HCT116 (cell line): ENCODE data around the gene UBE2V1. TPM values are rescaled to one million over a fixed set of nuclear protein-coding genes. Genes with fewer than 3 reads are reported as not detected.

Source experiments
- ATAC-seq: fragments of 200-7000 bp; cut with Tn5 transposase; 2 replicates; pipeline ENCODE4 v1.9.1; 2020; ENCODE audit warnings: mild to moderate bottlenecking, moderate library complexity
- BruUV-seq: library from RNA; stranded (reverse); fragments of 400-500 nt; replicated peaks from 2 replicates; lab custom pipeline; 2021; lab: Mats Ljungman, UMichigan
- CTCF ChIA-PET: fragments of 300-600 bp; sonication (Branson Sonifier 250); formaldehyde crosslinking; loops from one replicate; lab custom pipeline; 2021; ENCODE audit warnings: antibody characterized with exemption; lab: Charles Lee
- POLR2A ChIA-PET: fragments of 300-600, 350-600 bp; sonication (Branson Sonifier 250); formaldehyde crosslinking; loops from one replicate; lab custom pipeline; 2021; ENCODE audit warnings: antibody characterized with exemption; lab: Charles Lee
- RAD21 ChIA-PET, 2 experiments: fragments of 300-600 bp; sonication (Branson Sonifier 250); formaldehyde crosslinking; loops; one replicate each; lab custom pipeline; 2023; ENCODE audit warnings: low total read pairs in 2 of 2; ENCODE audit not compliant: uncharacterized antibody in 2 of 2, unreplicated experiment in 2 of 2, low non-redundant PET in 1 of 2; lab: Charles Lee
- DNase-seq: peaks from one replicate; pipeline ENCODE4 v3.0.0-alpha.2; 2010; ENCODE audit warnings: low read depth, low spot score
- H2AFZ ChIP-seq: fragments of 200-600 bp; shearing (Covaris generic), sonication (generic); 2 replicates; pipeline ENCODE4 v1.6.1; 2017; ENCODE audit warnings: low read depth, mixed run types, mixed read lengths, antibody characterized with exemption, low read length; ENCODE audit not compliant: poor library complexity, severe bottlenecking
- H3K27ac ChIP-seq: 2 replicates; pipeline ENCODE4 v1.5.1; 2012; ENCODE audit warnings: low read depth, low read length
- H3K27me3 ChIP-seq: fragments of 200-600 bp; sonication (generic); 2 replicates; pipeline ENCODE4 v1.6.1; 2016; ENCODE audit warnings: mixed run types, low read length, mixed read lengths; ENCODE audit not compliant: insufficient read depth
- H3K36me3 ChIP-seq, 2 experiments: fragments of 200-500 bp in 1 of 2; fragments of 200-600 bp in 1 of 2; sonication (Bioruptor generic) in 1 of 2; sonication (generic) in 1 of 2; 2 replicates each; pipeline versions ENCODE4 v1.5.1 to v1.6.1; 2014 to 2016; ENCODE audit warnings: low read length in 2 of 2, inconsistent platforms in 1 of 2, mixed read lengths in 1 of 2, mixed run types in 1 of 2; ENCODE audit not compliant: insufficient read depth in 2 of 2, control insufficient read depth in 1 of 2
- H3K4me1 ChIP-seq, 2 experiments: fragments of 200-600 bp in 1 of 2; sonication (generic) in 1 of 2; 2 replicates each; pipeline versions ENCODE4 v1.5.1 to v1.6.1; 2012 to 2017; ENCODE audit warnings: low read length in 2 of 2, inconsistent platforms in 1 of 2, mild to moderate bottlenecking in 1 of 2, mixed read lengths in 1 of 2, mixed run types in 1 of 2, moderate library complexity in 1 of 2; ENCODE audit not compliant: insufficient read depth in 2 of 2, control insufficient read depth in 1 of 2
- H3K4me2 ChIP-seq: fragments of 200-600 bp; sonication (generic); 2 replicates; pipeline ENCODE4 v1.6.1; 2017; ENCODE audit warnings: mixed run types, low read length, mixed read lengths
- H3K4me3 ChIP-seq, 2 experiments: fragments of 200-600 bp in 1 of 2; sonication (generic) in 1 of 2; replicated peaks in 1 of 2; 2 replicates each; pipeline ENCODE4 v1.5.1; 2011 to 2016; ENCODE audit warnings: low read length in 2 of 2, control low read depth in 1 of 2, low read depth in 1 of 2, mild to moderate bottlenecking in 1 of 2, mixed read lengths in 1 of 2, mixed run types in 1 of 2
- H3K79me2 ChIP-seq: fragments of 200-600 bp; sonication (generic); 2 replicates; pipeline ENCODE4 v1.6.1; 2017; ENCODE audit warnings: mild to moderate bottlenecking, mixed run types, low read length, moderate library complexity, mixed read lengths; ENCODE audit not compliant: insufficient read depth
- H3K9ac ChIP-seq: fragments of 200-600 bp; sonication (generic); 2 replicates; pipeline ENCODE4 v1.6.1; 2016; ENCODE audit warnings: low read length, mixed read lengths
- H3K9me2 ChIP-seq: fragments of 200-600 bp; sonication (generic), shearing (Covaris generic); 2 replicates; pipeline ENCODE4 v1.6.1; 2017; ENCODE audit warnings: mixed run types, mild to moderate bottlenecking, moderate library complexity; ENCODE audit not compliant: insufficient read depth
- H3K9me3 ChIP-seq, 2 experiments: fragments of 200-500 bp in 1 of 2; fragments of 200-600 bp in 1 of 2; sonication (Bioruptor generic) in 1 of 2; sonication (generic) in 1 of 2; 2 replicates each; pipeline ENCODE4 v1.6.1; 2014 to 2017; ENCODE audit warnings: low read length in 2 of 2, mixed read lengths in 2 of 2, inconsistent platforms in 1 of 2, low read depth in 1 of 2, mild to moderate bottlenecking in 1 of 2, mixed run types in 1 of 2, moderate library complexity in 1 of 2; ENCODE audit not compliant: control insufficient read depth in 1 of 2, insufficient read depth in 1 of 2
- H4K20me1 ChIP-seq: fragments of 200-600 bp; sonication (generic), shearing (Covaris generic); 2 replicates; pipeline ENCODE4 v1.6.1; 2017; ENCODE audit warnings: mixed run types, mild to moderate bottlenecking, moderate library complexity; ENCODE audit not compliant: insufficient read depth
- ATF3 ChIP-seq: IDR thresholded peaks from 2 replicates; pipeline ENCODE4 v1.6.1; 2012
- EGR1 ChIP-seq: IDR thresholded peaks from 2 replicates; pipeline ENCODE4 v1.6.1; 2012; ENCODE audit warnings: low read depth
- FOSL1 ChIP-seq: IDR thresholded peaks from 2 replicates; pipeline ENCODE4 v1.6.1; 2012; ENCODE audit warnings: low read depth
- POLR2A ChIP-seq: IDR thresholded peaks from 2 replicates; pipeline ENCODE4 v1.7.0; 2011; ENCODE audit warnings: borderline replicate concordance; ENCODE audit not compliant: insufficient read depth, insufficient read length; ENCODE audit errors: extremely low read depth
- RAD21 ChIP-seq: IDR thresholded peaks from 2 replicates; pipeline ENCODE4 v1.6.1; 2012; ENCODE audit warnings: low read depth, mild to moderate bottlenecking
- SIN3A ChIP-seq: IDR thresholded peaks from 2 replicates; pipeline ENCODE4 v1.6.1; 2012; ENCODE audit warnings: low read depth
- SRF ChIP-seq: IDR thresholded peaks from 2 replicates; pipeline ENCODE4 v1.6.1; 2012; ENCODE audit warnings: low read depth
- YY1 ChIP-seq: IDR thresholded peaks from 2 replicates; pipeline ENCODE4 v1.6.1; 2011; ENCODE audit warnings: low read length, low read depth, moderate library complexity, mild to moderate bottlenecking; ENCODE audit not compliant: insufficient replicate concordance; ENCODE audit errors: extremely low read depth
- ZFX ChIP-seq: fragments of 450-650 bp; IDR thresholded peaks from 2 replicates; pipeline ENCODE4 v1.6.1; 2017
- intact Hi-C: fragments of 100-400 bp; cut with micrococcal nuclease; formaldehyde crosslinking; loops from 2 replicates; pipeline ENCODE4 v1.10.0; 2022
- total RNA-seq: library from RNA; stranded (reverse); gene quantifications from one replicate; pipeline ENCODE4 v1.2.1, GENCODE V29; 2021; ENCODE audit not compliant: unreplicated experiment
- TF ChIP-seq, protein P1 (sequence below), 3 experiments: fragments of 200-600 bp in 1 of 3; sonication (generic) in 1 of 3; IDR thresholded peaks in 2 of 3; conservative IDR thresholded peaks in 1 of 3; 2 replicates each; pipeline ENCODE4 v1.5.1; 2012 to 2017; ENCODE audit warnings: low read depth in 2 of 3, low read length in 2 of 3, antibody characterized with exemption in 1 of 3, borderline replicate concordance in 1 of 3, control low read depth in 1 of 3, mild to moderate bottlenecking in 1 of 3, mixed read lengths in 1 of 3, mixed run types in 1 of 3, moderate library complexity in 1 of 3; ENCODE audit not compliant: insufficient read depth in 1 of 3
- TF ChIP-seq, protein P2 (sequence below): IDR thresholded peaks from 2 replicates; pipeline ENCODE4 v1.6.1; 2012

The UBE2V1 gene
- total RNA-seq, 1 experiment from 2014 or later = 114 TPM

- TF ChIP-seq, protein P1, sequence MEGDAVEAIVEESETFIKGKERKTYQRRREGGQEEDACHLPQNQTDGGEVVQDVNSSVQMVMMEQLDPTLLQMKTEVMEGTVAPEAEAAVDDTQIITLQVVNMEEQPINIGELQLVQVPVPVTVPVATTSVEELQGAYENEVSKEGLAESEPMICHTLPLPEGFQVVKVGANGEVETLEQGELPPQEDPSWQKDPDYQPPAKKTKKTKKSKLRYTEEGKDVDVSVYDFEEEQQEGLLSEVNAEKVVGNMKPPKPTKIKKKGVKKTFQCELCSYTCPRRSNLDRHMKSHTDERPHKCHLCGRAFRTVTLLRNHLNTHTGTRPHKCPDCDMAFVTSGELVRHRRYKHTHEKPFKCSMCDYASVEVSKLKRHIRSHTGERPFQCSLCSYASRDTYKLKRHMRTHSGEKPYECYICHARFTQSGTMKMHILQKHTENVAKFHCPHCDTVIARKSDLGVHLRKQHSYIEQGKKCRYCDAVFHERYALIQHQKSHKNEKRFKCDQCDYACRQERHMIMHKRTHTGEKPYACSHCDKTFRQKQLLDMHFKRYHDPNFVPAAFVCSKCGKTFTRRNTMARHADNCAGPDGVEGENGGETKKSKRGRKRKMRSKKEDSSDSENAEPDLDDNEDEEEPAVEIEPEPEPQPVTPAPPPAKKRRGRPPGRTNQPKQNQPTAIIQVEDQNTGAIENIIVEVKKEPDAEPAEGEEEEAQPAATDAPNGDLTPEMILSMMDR (IDR thresholded peaks at IDR 0.05 in 2 of 3, conservative IDR thresholded peaks at IDR 0.05 in 1 of 3; ENCODE audit: borderline replicate concordance in 1 of 3, insufficient read depth in 1 of 3, low read depth in 2 of 3, low read length in 2 of 3) = no peak
- TF ChIP-seq YY1 = no peak
- TF ChIP-seq SIN3A = no peak
- no peak for TF ChIP-seq FOSL1
- no peak for TF ChIP-seq EGR1
- TF ChIP-seq ATF3 = no peak
- TF ChIP-seq RAD21 = no peak
- TF ChIP-seq ZFX = no peak
- TF ChIP-seq POLR2A = no peak
- TF ChIP-seq, protein P2, sequence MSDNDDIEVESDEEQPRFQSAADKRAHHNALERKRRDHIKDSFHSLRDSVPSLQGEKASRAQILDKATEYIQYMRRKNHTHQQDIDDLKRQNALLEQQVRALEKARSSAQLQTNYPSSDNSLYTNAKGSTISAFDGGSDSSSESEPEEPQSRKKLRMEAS = no peak
- no peak for TF ChIP-seq SRF
- ATAC-seq (no peak), DNase-seq (no peak)
- peaks cover 65 to 83% of the 10 kb centered on the region in 2 experiments for H3K4me1 ChIP-seq
- peak overlapping the region; percentile 83 for H3K4me2 ChIP-seq
- peak overlapping the region; percentile 3; the same call in 1 of the 2 replicates for H3K9ac ChIP-seq
- H3K79me2 ChIP-seq = peaks cover 75% of the 10 kb centered on the region
- no peaks in the 10 kb centered on the region for H3K9me3 ChIP-seq
- no TSS peak for BruUV-seq
- H3K9me2 ChIP-seq = no peaks in the 10 kb centered on the region
- peaks cover 20% of the 10 kb centered on the region; the same call in 1 of the 2 replicates for H4K20me1 ChIP-seq
- H3K36me3 ChIP-seq = peaks cover 2 to 14% of the 10 kb centered on the region in 2 experiments; a peak in 2 of 4 replicates
- no peak overlapping the region for H2AFZ ChIP-seq
- 0 out of 4 replicates have a peak overlapping the region, but pooled peaks of 1 of the 2 experiments have one; percentile 87 for H3K4me3 ChIP-seq
- ChIA-PET CTCF (interaction anchor here (2.6 kb wide), 1 partner anchor 10 kb away, joined by 10 read pairs; no protein-coding TSS in a partner anchor), POLR2A (no interaction called here), RAD21 (no interaction called here)
- H3K27me3 ChIP-seq = no peaks in the 10 kb centered on the region
- 0 out of 2 replicates have a peak overlapping the region, but pooled peaks have one; percentile 2 for H3K27ac ChIP-seq
- intact Hi-C loops = no loop called here
Measured at GRCh38 chr20:50110141-50111047, 2.6 kb downstream of the UBE2V1 start.
